ENCODE measurements around the gene MYADML2. TPM values are rescaled to one million over a fixed set of nuclear protein-coding genes. Genes with fewer than 3 reads are reported as not detected.
A peak's percentile ranks its signal among the peaks of the same experiment; 100 is the strongest.

The MYADML2 gene
- total and polyA plus RNA-seq, 2 of the 8 experiments (the other 6 are each of a cell fraction or from before 2014, with no cell fraction given), result 0.26 to 0.47 TPM

DNA sequence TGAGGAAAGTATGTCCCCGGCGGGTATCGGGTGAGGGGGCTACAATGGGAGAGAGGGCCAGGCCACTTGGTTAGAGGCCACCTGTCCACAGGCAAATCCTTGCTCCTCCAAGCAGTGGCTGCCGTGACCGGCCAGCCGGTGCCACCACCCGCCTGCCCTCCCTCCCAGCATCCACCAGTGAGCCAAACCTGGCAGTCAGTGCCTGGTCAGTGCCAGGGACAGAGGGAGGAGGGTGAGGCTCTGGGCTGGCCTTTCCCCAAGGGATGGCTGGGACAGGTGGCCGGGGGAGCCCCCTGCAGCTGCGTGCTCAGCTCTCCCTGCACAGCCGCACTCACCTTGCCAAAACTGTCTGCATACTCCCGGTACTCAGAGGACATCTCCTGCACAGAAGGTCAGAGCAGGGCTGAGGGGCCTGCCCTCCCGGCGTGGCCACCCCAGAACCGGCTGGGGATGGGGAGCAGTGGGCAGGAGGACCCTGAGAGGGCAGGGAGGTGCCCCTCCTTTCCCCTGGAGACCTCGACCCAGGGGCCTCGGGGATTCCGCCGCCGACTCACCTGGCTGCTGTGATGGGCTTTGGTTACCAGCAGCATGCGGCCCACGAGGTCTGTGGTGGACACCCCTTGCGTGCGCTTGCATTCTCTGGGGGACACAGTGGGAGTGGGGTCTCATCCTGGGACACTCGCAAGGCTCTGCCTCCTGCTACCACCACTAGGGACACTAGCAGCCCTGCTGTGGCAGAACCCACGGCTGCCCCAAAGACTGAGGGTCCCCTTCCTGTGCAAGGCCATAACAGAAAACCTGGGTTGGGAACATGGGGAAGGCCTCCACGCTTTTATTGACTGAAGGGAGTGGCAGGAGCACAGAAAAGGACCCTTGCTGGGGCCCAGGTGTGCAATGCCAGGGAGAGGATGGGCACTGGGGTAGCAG is 39.6 kb downstream of the MYADML2 start (continued):
- TF ChIP-seq CHD7 (IDR thresholded peaks at IDR 0.05; ENCODE audit: insufficient replicate concordance, low read length) (no peak), CTCF (IDR thresholded peaks at IDR 0.05; ENCODE audit: control extremely low read depth in 1 of 3, insufficient read depth in 1 of 3, low read depth in 1 of 3, low read length in 3 of 3) (peak in 1 of 3 experiments; percentile 24; a peak in 1 of 4 replicates)
